ENCODE data around the gene SHC4.

GRCh38 chr15:48782911-48783310 lies 180.8 kb downstream of the SHC4 start:
- TF ChIP-seq MAX (CRISPR knock-in tag; IDR thresholded peaks at IDR 0.05) (no peak), IRF2 (CRISPR knock-in tag; IDR thresholded peaks at IDR 0.05; ENCODE audit: borderline replicate concordance, low read depth) (no peak), CBFB (CRISPR knock-in tag; IDR thresholded peaks at IDR 0.05; ENCODE audit: low read depth) (no peak), PRDM15 (CRISPR knock-in tag; IDR thresholded peaks at IDR 0.05) (no peak), AFF4 (CRISPR knock-in tag; IDR thresholded peaks at IDR 0.05; ENCODE audit: borderline replicate concordance) (no peak), CTCF (IDR thresholded peaks at IDR 0.05) (no peak), HMGA2 (CRISPR knock-in tag; IDR thresholded peaks at IDR 0.05) (no peak), ESRRA (CRISPR knock-in tag; IDR thresholded peaks at IDR 0.05; ENCODE audit: borderline replicate concordance) (no peak), MXD4 (CRISPR knock-in tag; IDR thresholded peaks at IDR 0.05; ENCODE audit: borderline replicate concordance) (no peak), ARID4B (CRISPR knock-in tag; IDR thresholded peaks at IDR 0.05; ENCODE audit: borderline replicate concordance) (no peak), ZMAT4 (CRISPR knock-in tag; IDR thresholded peaks at IDR 0.05) (no peak), ELF4 (CRISPR knock-in tag; IDR thresholded peaks at IDR 0.05; ENCODE audit: low read depth) (no peak), USF2 (CRISPR knock-in tag; IDR thresholded peaks at IDR 0.05) (no peak), SMAD4 (CRISPR knock-in tag; IDR thresholded peaks at IDR 0.05) (no peak)
